GM23338 (cell line): ENCODE data around the gene FCSK.
A peak's percentile ranks its signal among the peaks of the same experiment; 100 is the strongest.

Source experiments
- CREB1 ChIP-seq: fragments of 250-450 bp; sonication (Bioruptor Pico); IDR thresholded peaks from 2 replicates; pipeline ENCODE4 v1.5.0; 2020; ENCODE audit warnings: low read depth, mild to moderate bottlenecking, moderate library complexity
- CTCF ChIP-seq, 2 experiments: fragments of 200-600 bp in 1 of 2; sonication (generic) in 1 of 2; conservative IDR thresholded peaks; 2 replicates each; pipeline versions ENCODE4 v1.5.1 to v1.6.1; 2016 to 2017; ENCODE audit warnings: antibody characterized with exemption in 2 of 2, low read depth in 2 of 2, mild to moderate bottlenecking in 2 of 2, moderate library complexity in 1 of 2
- EZH2 ChIP-seq: fragments of 200-600 bp; sonication (generic); IDR thresholded peaks from one replicate; pipeline ENCODE4 v1.8.0; 2017; ENCODE audit warnings: antibody characterized with exemption, mild to moderate bottlenecking, low read depth; ENCODE audit not compliant: unreplicated experiment
- EZH2phosphoT487 ChIP-seq: fragments of 200-600 bp; sonication (generic); IDR thresholded peaks from one replicate; pipeline ENCODE4 v1.8.1; 2018; ENCODE audit warnings: antibody characterized with exemption; ENCODE audit not compliant: unreplicated experiment
- JUNB ChIP-seq: IDR thresholded peaks from one replicate; pipeline ENCODE4 v1.6.1; 2016; ENCODE audit warnings: antibody characterized with exemption; ENCODE audit not compliant: unreplicated experiment
- POLR2AphosphoS5 ChIP-seq: IDR thresholded peaks from 2 replicates; pipeline ENCODE4 v1.6.1; 2016; ENCODE audit warnings: antibody characterized with exemption, low read depth
- REST ChIP-seq: IDR thresholded peaks from one replicate; pipeline ENCODE4 v1.6.1; 2018; ENCODE audit warnings: antibody characterized with exemption; ENCODE audit not compliant: unreplicated experiment
- ZNF114 ChIP-seq: fragments of 250-450 bp; sonication (Bioruptor Pico); IDR thresholded peaks from 2 replicates; pipeline ENCODE4 v1.5.0; 2020; ENCODE audit warnings: mild to moderate bottlenecking, moderate library complexity
- ZNF331 ChIP-seq: fragments of 250-450 bp; sonication (Bioruptor Pico); IDR thresholded peaks from 2 replicates; pipeline ENCODE4 v1.5.0; 2020; ENCODE audit warnings: low read depth, mild to moderate bottlenecking, moderate library complexity

GRCh38 chr16:70455910-70456309 is 1.5 kb downstream of the FCSK start:
- TF ChIP-seq CTCF (conservative IDR thresholded peaks at IDR 0.05; ENCODE audit: low read depth in 2 of 2): peak in 1 of 2 experiments; percentile 28; a peak in 1 of 4 replicates
- no peak for TF ChIP-seq EZH2
- TF ChIP-seq EZH2phosphoT487: no peak
- TF ChIP-seq POLR2AphosphoS5: no peak
- no peak for TF ChIP-seq REST
- no peak for TF ChIP-seq ZNF331
- no peak for TF ChIP-seq JUNB
- TF ChIP-seq ZNF114 (CRISPR knock-in tag): no peak
- TF ChIP-seq CREB1 (CRISPR knock-in tag): no peak
